ENCODE measurements around the gene SLC27A1.

GRCh38 chr19:17458970-17459369 lies 11.4 kb upstream of the SLC27A1 start:
- TF ChIP-seq CTCF (IDR thresholded peaks at IDR 0.05; ENCODE audit: low read depth, low read length, missing input control) (no peak), RAD21 (IDR thresholded peaks at IDR 0.05) (no peak), GABPA (IDR thresholded peaks at IDR 0.05 in 1 of 2, conservative IDR thresholded peaks at IDR 0.05 in 1 of 2) (no peak)

Data from liver (tissue), 3 donors.